H9 (cell line): ENCODE data around the gene MRC2. TPM values are rescaled to one million over a fixed set of nuclear protein-coding genes. Genes with fewer than 3 reads are reported as not detected.

Experiments
- DNase-seq: peaks from one replicate; pipeline ENCODE4 v3.0.0-alpha.2; 2017
- H2AFZ ChIP-seq: one replicate; pipeline ENCODE4 v1.6.1; 2013; ENCODE audit warnings: mild to moderate bottlenecking, low read length, control low read depth, moderate library complexity
- H2AK5ac ChIP-seq: 2 replicates; pipeline ENCODE4 v1.6.1; 2013; ENCODE audit warnings: low read length, control low read depth, mixed read lengths; ENCODE audit not compliant: insufficient read length
- H2BK120ac ChIP-seq: one replicate; pipeline ENCODE4 v1.6.1; 2013; ENCODE audit warnings: low read depth, mild to moderate bottlenecking, low read length, control low read depth, inconsistent platforms; ENCODE audit not compliant: poor library complexity, severe bottlenecking
- H2BK12ac ChIP-seq: 2 replicates; pipeline ENCODE4 v1.6.1; 2013; ENCODE audit warnings: low read length, control low read depth, mixed read lengths, low read depth; ENCODE audit not compliant: insufficient read length
- H2BK15ac ChIP-seq: 2 replicates; pipeline ENCODE4 v1.6.1; 2013; ENCODE audit warnings: low read depth, low read length, control low read depth
- H2BK20ac ChIP-seq: one replicate; pipeline ENCODE4 v1.6.1; 2013; ENCODE audit warnings: low read depth, mild to moderate bottlenecking, low read length, control low read depth, inconsistent platforms; ENCODE audit not compliant: poor library complexity, severe bottlenecking
- H2BK5ac ChIP-seq: 2 replicates; pipeline ENCODE4 v1.6.1; 2013; ENCODE audit warnings: low read length, control low read depth, mixed read lengths; ENCODE audit not compliant: insufficient read length
- H3K14ac ChIP-seq: 2 replicates; pipeline ENCODE4 v1.6.1; 2013; ENCODE audit warnings: low read length, control low read depth; ENCODE audit not compliant: insufficient read depth
- H3K18ac ChIP-seq: 2 replicates; pipeline ENCODE4 v1.6.1; 2013; ENCODE audit warnings: low read depth, mild to moderate bottlenecking, mixed read lengths, low read length, control low read depth; ENCODE audit not compliant: insufficient read length
- H3K23ac ChIP-seq: 2 replicates; pipeline ENCODE4 v1.6.1; 2013; ENCODE audit warnings: low read length, control low read depth, mixed read lengths, low read depth; ENCODE audit not compliant: insufficient read length
- H3K23me2 ChIP-seq: 2 replicates; pipeline ENCODE4 v1.6.1; 2013; ENCODE audit warnings: low read depth, mild to moderate bottlenecking, mixed read lengths, low read length, control low read depth; ENCODE audit not compliant: insufficient read length, poor library complexity, severe bottlenecking
- H3K27ac ChIP-seq: 2 replicates; pipeline ENCODE4 v1.5.1; 2013; ENCODE audit warnings: low read length, control low read depth, mixed read lengths, low read depth; ENCODE audit not compliant: insufficient read length
- H3K27me3 ChIP-seq: 2 replicates; pipeline ENCODE4 v1.6.1; 2013; ENCODE audit warnings: low read length, control low read depth, inconsistent platforms; ENCODE audit not compliant: insufficient read depth
- H3K4ac ChIP-seq: 2 replicates; pipeline ENCODE4 v1.6.1; 2013; ENCODE audit warnings: low read depth, mild to moderate bottlenecking, control low read depth, inconsistent platforms, low read length, moderate library complexity
- H3K4me1 ChIP-seq: 2 replicates; pipeline ENCODE4 v1.6.1; 2013; ENCODE audit warnings: low read length, control low read depth, inconsistent platforms; ENCODE audit not compliant: insufficient read depth
- H3K4me2 ChIP-seq: 2 replicates; pipeline ENCODE4 v1.6.1; 2013; ENCODE audit warnings: low read length, control low read depth, mixed read lengths; ENCODE audit not compliant: insufficient read length, insufficient read depth
- H3K56ac ChIP-seq: 2 replicates; pipeline ENCODE4 v1.6.1; 2013; ENCODE audit warnings: low read depth, mild to moderate bottlenecking, mixed read lengths, low read length, control low read depth; ENCODE audit not compliant: insufficient read length
- H3K79me1 ChIP-seq: 2 replicates; pipeline ENCODE4 v1.6.1; 2013; ENCODE audit warnings: low read depth, mild to moderate bottlenecking, moderate library complexity, low read length, control low read depth, inconsistent platforms; ENCODE audit not compliant: insufficient read depth, poor library complexity, severe bottlenecking
- H3K79me2 ChIP-seq: 2 replicates; pipeline ENCODE4 v1.6.1; 2013; ENCODE audit warnings: low read length, control low read depth, inconsistent platforms; ENCODE audit not compliant: insufficient read depth
- H3K9ac ChIP-seq: 2 replicates; pipeline ENCODE4 v1.6.1; 2013; ENCODE audit warnings: low read length, control low read depth, mixed read lengths; ENCODE audit not compliant: insufficient read length; ENCODE audit errors: extremely low read depth
- H3K9me3 ChIP-seq: one replicate; pipeline ENCODE4 v1.6.1; 2013; ENCODE audit warnings: low read depth, low read length, inconsistent platforms; ENCODE audit not compliant: control insufficient read depth
- H3T11ph ChIP-seq: one replicate; pipeline ENCODE4 v1.6.1; 2013; ENCODE audit warnings: mild to moderate bottlenecking, low read length, control low read depth, inconsistent platforms
- H4K20me1 ChIP-seq: one replicate; pipeline ENCODE4 v1.6.1; 2013; ENCODE audit not compliant: control insufficient read depth, insufficient read length, insufficient read depth
- H4K5ac ChIP-seq: 2 replicates; pipeline ENCODE4 v1.6.1; 2013; ENCODE audit warnings: low read depth, mild to moderate bottlenecking, mixed read lengths, low read length, control low read depth; ENCODE audit not compliant: insufficient read length
- H4K8ac ChIP-seq: replicated peaks from 2 replicates; pipeline ENCODE4 v1.6.1; 2013; ENCODE audit warnings: low read length, control low read depth, mixed read lengths, low read depth; ENCODE audit not compliant: insufficient read length
- H4K91ac ChIP-seq: 2 replicates; pipeline ENCODE4 v1.6.1; 2013; ENCODE audit warnings: low read depth, mild to moderate bottlenecking, moderate library complexity, mixed read lengths, low read length, control low read depth; ENCODE audit not compliant: insufficient read length
- H3K27ac Mint-ChIP-seq, 3 experiments: 2 replicates in 2 of 3; 3 replicates in 1 of 3; pipeline ENCODE4 v1.8.0; 2020 to 2021; ENCODE audit warnings: mixed read lengths in 3 of 3, mild to moderate bottlenecking in 1 of 3, moderate library complexity in 1 of 3
- H3K27me3 Mint-ChIP-seq: 2 replicates; pipeline ENCODE4 v1.8.0; 2021; ENCODE audit warnings: low read depth, mild to moderate bottlenecking, moderate library complexity, mixed read lengths
- H3K36me3 Mint-ChIP-seq, 3 experiments: 2 replicates in 2 of 3; 3 replicates in 1 of 3; pipeline ENCODE4 v1.8.0; 2020 to 2021; ENCODE audit warnings: low read depth in 3 of 3, mixed read lengths in 3 of 3; ENCODE audit not compliant: insufficient read depth in 1 of 3
- H3K4me1 Mint-ChIP-seq, 2 experiments: 2 replicates each; pipeline ENCODE4 v1.8.0; 2020; ENCODE audit warnings: mixed read lengths in 2 of 2
- H3K4me3 Mint-ChIP-seq, 2 experiments: 2 replicates in 1 of 2; 3 replicates in 1 of 2; pipeline ENCODE4 v1.8.0; 2020 to 2021; ENCODE audit warnings: mild to moderate bottlenecking in 2 of 2, mixed read lengths in 2 of 2, moderate library complexity in 1 of 2
- H3K9me3 Mint-ChIP-seq, 2 experiments: 2 replicates in 1 of 2; 3 replicates in 1 of 2; pipeline ENCODE4 v1.8.0; 2020; ENCODE audit warnings: mild to moderate bottlenecking in 2 of 2, mixed read lengths in 2 of 2, moderate library complexity in 1 of 2
- CTCF ChIP-seq: fragments of 200-600 bp; sonication (generic); conservative IDR thresholded peaks from 3 replicates; pipeline ENCODE4 v1.8.0; 2021; ENCODE audit warnings: antibody characterized with exemption, mild to moderate bottlenecking
- WGBS: extraction: QIAGEN DNeasy Blood & Tissue Kit; methylation state at CpG from one replicate; pipeline ENCODE4 v1.1.7; 2013; ENCODE audit warnings: missing lambda C conversion rate, low lambda C conversion rate, mixed read lengths; ENCODE audit not compliant: insufficient read length; ENCODE audit errors: extremely low coverage; 5-methylcytosine and 5-hydroxymethylcytosine counted together
- total RNA-seq: library from RNA; stranded (reverse); gene quantifications from 2 replicates; pipeline ENCODE4 v1.2.1, GENCODE V29; 2021

MRC2 gene
- total RNA-seq, 1 experiment from 2014 or later = 18.7 TPM

- no peak overlapping the region for H4K5ac ChIP-seq
- no peaks in the 10 kb centered on the region for H4K20me1 ChIP-seq
- no peak overlapping the region for H3K14ac ChIP-seq
- H3K79me2 ChIP-seq = no peaks in the 10 kb centered on the region
- no peak overlapping the region for H3K9ac ChIP-seq
- Mint-ChIP-seq H3K36me3 (0 out of 7 replicates have a peak, but pooled peaks cover 0 to 2% (median 0%) of the 10 kb centered on the region in 3 experiments), H3K27me3 (peaks cover 1% of the 10 kb centered on the region), H3K4me1 (peaks cover 26% of the 10 kb centered on the region in 2 experiments), H3K4me3 (no peak overlapping the region), H3K27ac (no peak overlapping the region), H3K9me3 (peaks cover 0 to 2% of the 10 kb centered on the region in 2 experiments; a peak in 1 of 5 replicates)
- no peak overlapping the region for H3K27ac ChIP-seq
- H2AFZ ChIP-seq = no peak overlapping the region
- no peaks in the 10 kb centered on the region for H3K23me2 ChIP-seq
- H4K8ac ChIP-seq = no peak overlapping the region
- H3T11ph ChIP-seq = no peak overlapping the region
- no peak for TF ChIP-seq CTCF
- no peak overlapping the region for H3K23ac ChIP-seq
- no peak overlapping the region for H3K4ac ChIP-seq
- no peak overlapping the region for H2BK15ac ChIP-seq
- DNase-seq = no peak
- H2BK12ac ChIP-seq = no peak overlapping the region
- no peak overlapping the region for H4K91ac ChIP-seq
- H2BK5ac ChIP-seq = no peak overlapping the region
- H3K27me3 ChIP-seq = no peaks in the 10 kb centered on the region
- H2BK120ac ChIP-seq = no peak overlapping the region
- no peak overlapping the region for H3K4me2 ChIP-seq
- no peak overlapping the region for H3K56ac ChIP-seq
- H3K79me1 ChIP-seq = no peaks in the 10 kb centered on the region
- WGBS = no CpG with 5 or more reads among the region's 1 CpG
- H2AK5ac ChIP-seq = no peak overlapping the region
- no peaks in the 10 kb centered on the region for H3K9me3 ChIP-seq
- H3K4me1 ChIP-seq = peaks cover 3% of the 10 kb centered on the region; the same call in 1 of the 2 replicates
- no peak overlapping the region for H3K18ac ChIP-seq
- no peak overlapping the region for H2BK20ac ChIP-seq
Observed at GRCh38 chr17:62722625-62723024, 95.2 kb downstream of the MRC2 start.
